ENCODE results near the gene CXCR1.

The CXCR1 gene

DNA sequence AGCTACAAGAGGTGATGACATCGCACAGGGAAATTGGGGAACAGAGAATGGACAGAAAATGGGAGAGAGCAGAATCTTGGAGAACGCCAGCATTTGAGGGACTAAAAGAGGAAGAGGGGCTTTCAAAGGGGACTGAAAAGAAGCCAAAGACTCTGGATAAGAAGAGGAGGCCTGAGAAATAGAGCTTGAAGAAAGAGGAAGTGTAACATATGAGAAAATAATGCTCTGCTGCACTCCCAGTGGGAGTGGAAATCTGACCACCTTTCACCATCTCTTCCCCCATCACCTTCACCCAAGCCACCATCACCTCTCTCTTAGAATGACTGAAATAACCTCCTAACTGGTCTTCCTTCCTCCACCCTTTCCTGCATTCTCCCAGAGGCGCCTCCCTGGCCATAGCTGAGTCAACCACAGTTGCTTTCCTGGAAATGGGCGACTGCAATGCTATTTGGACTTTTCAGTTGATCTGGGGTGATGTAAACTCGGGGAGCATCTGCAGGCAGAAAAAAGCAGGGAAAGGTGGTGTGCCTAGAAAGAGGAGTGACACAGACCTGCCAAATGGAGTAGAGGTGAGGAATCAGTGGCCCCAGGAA lies 16.8 kb downstream of the CXCR1 start:
- no peak overlapping the region for H3K27ac ChIP-seq (replicated peaks)
- DNase-seq (ENCODE audit: low read depth in 1 of 2, low spot score in 1 of 2) = no peak
- H3K4me3 ChIP-seq (replicated peaks; ENCODE audit: insufficient read depth, low read length) = no peak overlapping the region
- H3K27me3 ChIP-seq (ENCODE audit: insufficient read depth, poor library complexity, severe bottlenecking) = no peaks in the 10 kb centered on the region
- peak; percentile 96 for TF ChIP-seq SPI1 (IDR thresholded peaks at IDR 0.05; ENCODE audit: borderline replicate concordance, low read depth)
- TF ChIP-seq GABPA (IDR thresholded peaks at IDR 0.05; ENCODE audit: low read depth) = no peak

DNA sequence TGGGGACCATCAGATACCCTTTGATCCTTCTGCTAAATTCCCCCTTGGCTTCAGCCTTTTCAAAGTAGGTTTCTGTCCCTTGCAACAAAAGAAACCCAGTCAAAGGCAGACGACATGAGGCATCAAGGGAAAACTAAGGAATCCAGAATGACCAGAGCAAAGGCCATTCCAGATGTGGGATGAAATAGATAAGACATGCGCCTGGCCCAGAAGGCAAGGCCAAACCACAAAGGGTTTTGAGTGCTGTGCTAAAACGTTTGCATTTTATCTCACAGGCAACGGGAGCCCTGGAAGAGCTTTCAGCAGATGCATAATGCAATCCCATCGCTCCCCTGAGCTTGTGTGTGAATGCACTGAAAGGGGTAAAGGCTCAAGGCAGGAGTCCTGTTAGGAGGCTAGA lies 17.7 kb downstream of the CXCR1 start:
- Histone ChIP-seq H3K27me3 (ENCODE audit: insufficient read depth, poor library complexity, severe bottlenecking) (no peaks in the 10 kb centered on the region), H3K4me3 (replicated peaks; ENCODE audit: insufficient read depth, low read length) (no peak overlapping the region), H3K27ac (replicated peaks) (no peak overlapping the region)
- TF ChIP-seq SPI1 (IDR thresholded peaks at IDR 0.05; ENCODE audit: borderline replicate concordance, low read depth) (no peak), POLR2AphosphoS5 (IDR thresholded peaks at IDR 0.05; ENCODE audit: low read depth) (no peak), GABPA (IDR thresholded peaks at IDR 0.05; ENCODE audit: low read depth) (no peak)
- TF ChIP-seq, protein P1, sequence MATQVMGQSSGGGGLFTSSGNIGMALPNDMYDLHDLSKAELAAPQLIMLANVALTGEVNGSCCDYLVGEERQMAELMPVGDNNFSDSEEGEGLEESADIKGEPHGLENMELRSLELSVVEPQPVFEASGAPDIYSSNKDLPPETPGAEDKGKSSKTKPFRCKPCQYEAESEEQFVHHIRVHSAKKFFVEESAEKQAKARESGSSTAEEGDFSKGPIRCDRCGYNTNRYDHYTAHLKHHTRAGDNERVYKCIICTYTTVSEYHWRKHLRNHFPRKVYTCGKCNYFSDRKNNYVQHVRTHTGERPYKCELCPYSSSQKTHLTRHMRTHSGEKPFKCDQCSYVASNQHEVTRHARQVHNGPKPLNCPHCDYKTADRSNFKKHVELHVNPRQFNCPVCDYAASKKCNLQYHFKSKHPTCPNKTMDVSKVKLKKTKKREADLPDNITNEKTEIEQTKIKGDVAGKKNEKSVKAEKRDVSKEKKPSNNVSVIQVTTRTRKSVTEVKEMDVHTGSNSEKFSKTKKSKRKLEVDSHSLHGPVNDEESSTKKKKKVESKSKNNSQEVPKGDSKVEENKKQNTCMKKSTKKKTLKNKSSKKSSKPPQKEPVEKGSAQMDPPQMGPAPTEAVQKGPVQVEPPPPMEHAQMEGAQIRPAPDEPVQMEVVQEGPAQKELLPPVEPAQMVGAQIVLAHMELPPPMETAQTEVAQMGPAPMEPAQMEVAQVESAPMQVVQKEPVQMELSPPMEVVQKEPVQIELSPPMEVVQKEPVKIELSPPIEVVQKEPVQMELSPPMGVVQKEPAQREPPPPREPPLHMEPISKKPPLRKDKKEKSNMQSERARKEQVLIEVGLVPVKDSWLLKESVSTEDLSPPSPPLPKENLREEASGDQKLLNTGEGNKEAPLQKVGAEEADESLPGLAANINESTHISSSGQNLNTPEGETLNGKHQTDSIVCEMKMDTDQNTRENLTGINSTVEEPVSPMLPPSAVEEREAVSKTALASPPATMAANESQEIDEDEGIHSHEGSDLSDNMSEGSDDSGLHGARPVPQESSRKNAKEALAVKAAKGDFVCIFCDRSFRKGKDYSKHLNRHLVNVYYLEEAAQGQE (IDR thresholded peaks at IDR 0.05; ENCODE audit: insufficient replicate concordance, low read depth) = no peak
- TF ChIP-seq, protein P2, sequence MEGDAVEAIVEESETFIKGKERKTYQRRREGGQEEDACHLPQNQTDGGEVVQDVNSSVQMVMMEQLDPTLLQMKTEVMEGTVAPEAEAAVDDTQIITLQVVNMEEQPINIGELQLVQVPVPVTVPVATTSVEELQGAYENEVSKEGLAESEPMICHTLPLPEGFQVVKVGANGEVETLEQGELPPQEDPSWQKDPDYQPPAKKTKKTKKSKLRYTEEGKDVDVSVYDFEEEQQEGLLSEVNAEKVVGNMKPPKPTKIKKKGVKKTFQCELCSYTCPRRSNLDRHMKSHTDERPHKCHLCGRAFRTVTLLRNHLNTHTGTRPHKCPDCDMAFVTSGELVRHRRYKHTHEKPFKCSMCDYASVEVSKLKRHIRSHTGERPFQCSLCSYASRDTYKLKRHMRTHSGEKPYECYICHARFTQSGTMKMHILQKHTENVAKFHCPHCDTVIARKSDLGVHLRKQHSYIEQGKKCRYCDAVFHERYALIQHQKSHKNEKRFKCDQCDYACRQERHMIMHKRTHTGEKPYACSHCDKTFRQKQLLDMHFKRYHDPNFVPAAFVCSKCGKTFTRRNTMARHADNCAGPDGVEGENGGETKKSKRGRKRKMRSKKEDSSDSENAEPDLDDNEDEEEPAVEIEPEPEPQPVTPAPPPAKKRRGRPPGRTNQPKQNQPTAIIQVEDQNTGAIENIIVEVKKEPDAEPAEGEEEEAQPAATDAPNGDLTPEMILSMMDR (IDR thresholded peaks at IDR 0.05; ENCODE audit: insufficient read depth, low read length) = no peak
- no peak for DNase-seq (ENCODE audit: low read depth in 1 of 2, low spot score in 1 of 2)

DNA sequence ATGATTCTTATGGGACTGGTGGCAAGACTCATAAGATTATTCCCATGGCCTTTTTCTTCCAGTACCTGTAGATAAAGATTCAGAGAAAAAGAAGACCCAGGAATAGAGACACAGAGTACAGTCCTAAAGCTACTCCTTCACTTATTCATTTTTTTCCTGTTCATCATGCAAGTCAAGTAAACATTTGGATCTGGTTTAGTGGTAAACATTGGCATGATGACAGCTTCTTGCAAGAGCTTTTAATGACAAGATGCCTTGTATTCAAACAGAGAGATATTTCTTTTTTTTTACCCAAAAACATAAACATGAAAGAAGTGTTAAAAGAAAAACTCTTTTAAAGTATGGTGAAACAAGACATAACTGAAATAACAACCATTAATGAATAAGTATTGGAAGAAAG lies 20.7 kb downstream of the CXCR1 start:
- DNase-seq (ENCODE audit: low read depth in 1 of 2, low spot score in 1 of 2) = no peak
- H3K27ac ChIP-seq (replicated peaks) = no peak overlapping the region
- H3K27me3 ChIP-seq (ENCODE audit: insufficient read depth, poor library complexity, severe bottlenecking) = no peaks in the 10 kb centered on the region
- TF ChIP-seq SPI1 (IDR thresholded peaks at IDR 0.05; ENCODE audit: borderline replicate concordance, low read depth) = no peak
- no peak overlapping the region for H3K4me3 ChIP-seq (replicated peaks; ENCODE audit: insufficient read depth, low read length)

DNA sequence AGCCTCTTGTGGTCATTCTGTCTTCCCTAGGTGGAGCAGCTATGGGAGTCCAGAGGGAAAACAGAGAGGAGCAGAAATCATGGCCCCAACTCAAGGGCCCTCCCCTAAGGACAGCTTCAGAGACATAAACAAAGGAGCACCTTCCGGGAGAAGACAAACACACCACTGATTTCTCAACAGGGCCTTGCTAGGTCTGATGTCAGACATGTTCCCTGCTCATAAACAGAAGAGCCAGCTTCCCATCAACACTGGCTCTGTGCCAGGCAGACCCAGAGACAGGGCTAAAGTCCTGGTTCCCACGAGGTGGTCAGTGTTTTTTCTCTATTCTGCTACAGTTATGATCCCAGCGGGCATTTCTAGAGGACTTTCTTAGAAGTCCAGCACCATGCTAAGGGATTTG lies 21.6 kb downstream of the CXCR1 start:
- DNase-seq (ENCODE audit: low read depth in 1 of 2, low spot score in 1 of 2) = peak in 1 of 2 experiments; percentile 34
- Histone ChIP-seq H3K27me3 (ENCODE audit: insufficient read depth, poor library complexity, severe bottlenecking) (no peaks in the 10 kb centered on the region), H3K27ac (replicated peaks) (no peak overlapping the region), H3K4me3 (replicated peaks; ENCODE audit: insufficient read depth, low read length) (no peak overlapping the region)
- TF ChIP-seq GABPA (IDR thresholded peaks at IDR 0.05; ENCODE audit: low read depth) = no peak

DNA sequence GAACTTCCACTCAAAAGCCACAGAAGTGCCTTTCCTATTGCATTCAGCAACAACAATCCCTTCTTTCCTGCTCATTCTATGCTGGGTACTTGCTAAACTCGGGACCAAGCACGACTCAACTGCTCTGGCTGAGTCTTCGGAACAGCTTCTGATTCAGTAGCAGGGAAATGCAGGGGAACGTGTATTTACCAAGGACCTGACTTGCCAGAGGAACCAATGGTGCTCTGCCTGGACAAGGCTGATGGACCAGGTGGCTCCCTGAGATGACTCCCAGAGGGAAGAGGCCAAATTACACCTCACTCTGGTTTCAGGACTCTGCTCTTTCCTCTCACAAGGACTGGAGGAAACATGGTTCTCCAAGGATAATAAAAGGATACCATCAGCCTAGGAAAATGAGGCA lies 28.7 kb downstream of the CXCR1 start:
- Histone ChIP-seq H3K27ac (replicated peaks) (no peak overlapping the region), H3K4me3 (replicated peaks; ENCODE audit: insufficient read depth, low read length) (no peak overlapping the region), H3K27me3 (ENCODE audit: insufficient read depth, poor library complexity, severe bottlenecking) (no peaks in the 10 kb centered on the region)
- no peak for DNase-seq (ENCODE audit: low read depth in 1 of 2, low spot score in 1 of 2)
- no peak for TF ChIP-seq POLR2AphosphoS5 (IDR thresholded peaks at IDR 0.05; ENCODE audit: low read depth)
- TF ChIP-seq, protein P2 (IDR thresholded peaks at IDR 0.05; ENCODE audit: insufficient read depth, low read length) = no peak
- no peak for TF ChIP-seq SPI1 (IDR thresholded peaks at IDR 0.05; ENCODE audit: borderline replicate concordance, low read depth)
- TF ChIP-seq, protein P1 (IDR thresholded peaks at IDR 0.05; ENCODE audit: insufficient replicate concordance, low read depth) = no peak
- TF ChIP-seq GABPA (IDR thresholded peaks at IDR 0.05; ENCODE audit: low read depth) = no peak

All from HL-60 (cell line).